ENCODE results near the gene C2orf42.
A peak's percentile ranks its signal among the peaks of the same experiment; 100 is the strongest.
"Not testable (repeated sequence)": the region's sequence is repeated elsewhere in the genome, so short reads cannot be mapped to it uniquely, and the experiment has no call there.

Gene C2orf42

DNA sequence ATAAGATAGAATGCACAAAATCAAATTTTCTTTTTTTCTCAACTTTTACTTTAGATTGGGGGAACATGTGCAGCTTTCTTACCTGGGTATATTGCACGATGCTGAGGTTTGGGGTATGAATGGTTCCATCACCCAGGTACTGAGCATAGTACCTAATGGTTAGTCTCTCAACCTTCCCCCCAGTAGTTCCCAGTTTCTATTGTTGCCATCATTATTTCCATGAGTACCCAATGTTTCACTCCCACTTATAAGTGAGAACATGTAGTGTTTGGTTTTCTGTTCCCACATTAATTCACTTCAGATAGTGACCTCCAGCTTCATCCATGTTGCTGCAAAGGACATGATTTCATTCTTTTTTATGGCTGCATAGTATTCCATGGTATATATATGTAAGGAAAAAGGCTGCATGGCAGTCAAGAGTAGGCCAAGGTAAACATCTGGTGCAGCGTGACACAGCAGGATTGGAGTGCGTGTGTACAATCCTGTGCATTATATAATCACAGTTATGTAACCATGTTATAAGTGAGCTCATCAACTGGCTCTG is 10.5 kb upstream of the C2orf42 start:
- no peaks in the 10 kb centered on the region for H3K9me3 Mint-ChIP-seq

GRCh38 chr2:70199320-70199864 is 8.6 kb upstream of the C2orf42 start:
- Mint-ChIP-seq H3K9me3 (no peaks in the 10 kb centered on the region), H3K27me3 (no peaks in the 10 kb centered on the region), H3K4me1 (ENCODE audit: low read depth in 2 of 2) (no peaks in the 10 kb centered on the region), H3K4me3 (no peak overlapping the region), H3K27ac (no peak overlapping the region), H3K36me3 (ENCODE audit: insufficient read depth) (no peaks in the 10 kb centered on the region)
- DNase-seq = no peak
- ATAC-seq (replicated peaks) = no peak

More for the DNA sequence above, 10.5 kb upstream of the C2orf42 start:
- Mint-ChIP-seq H3K27ac (no peak overlapping the region), H3K27me3 (no peaks in the 10 kb centered on the region), H3K36me3 (ENCODE audit: insufficient read depth) (no peaks in the 10 kb centered on the region), H3K4me1 (ENCODE audit: low read depth in 2 of 2) (no peaks in the 10 kb centered on the region), H3K4me3 (no peak overlapping the region)
- no peak for DNase-seq
- no peak for ATAC-seq (replicated peaks)

- Mint-ChIP-seq H3K9me3 (no peaks in the 10 kb centered on the region), H3K27ac (no peak overlapping the region), H3K4me3 (no peak overlapping the region), H3K36me3 (ENCODE audit: insufficient read depth) (peaks cover 24% of the 10 kb centered on the region), H3K27me3 (no peaks in the 10 kb centered on the region), H3K4me1 (ENCODE audit: low read depth in 2 of 2) (peaks cover 9% of the 10 kb centered on the region in 2 donors)
- ATAC-seq (replicated peaks) (no peak), DNase-seq (no peak)
These were observed 1.7 kb upstream of the C2orf42 start for GRCh38 chr2:70192516-70192915.

GRCh38 chr2:70191244-70191735 is 471 bp upstream of the C2orf42 start:
- no peaks in the 10 kb centered on the region for H3K27me3 Mint-ChIP-seq
- ATAC-seq (replicated peaks) = no peak
- peaks cover 24% of the 10 kb centered on the region for H3K36me3 Mint-ChIP-seq (ENCODE audit: insufficient read depth)

DNA sequence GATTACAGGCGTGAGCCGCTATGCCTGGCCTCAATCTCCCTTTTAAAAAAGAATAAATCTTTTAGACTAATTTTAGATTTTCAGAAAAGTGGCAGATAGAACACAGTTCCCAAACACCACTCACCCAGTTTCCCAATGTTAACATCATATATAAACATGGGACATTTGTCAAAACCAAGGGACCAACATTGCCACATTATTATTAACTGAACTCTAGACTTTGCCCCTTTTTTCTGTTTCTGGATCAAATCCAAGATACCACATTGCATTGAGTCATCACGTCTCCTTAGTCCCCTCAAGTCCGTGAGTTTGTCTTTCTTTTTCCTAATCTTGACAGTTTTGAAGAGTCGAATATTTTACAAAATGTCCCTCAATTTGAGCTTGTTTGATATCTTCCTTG is 2.4 kb downstream of the C2orf42 start:
- Mint-ChIP-seq H3K4me1 (ENCODE audit: low read depth in 2 of 2) (peaks cover 9% of the 10 kb centered on the region in 2 donors), H3K36me3 (ENCODE audit: insufficient read depth) (peaks cover 27% of the 10 kb centered on the region), H3K9me3 (no peaks in the 10 kb centered on the region), H3K4me3 (no peak overlapping the region), H3K27me3 (no peaks in the 10 kb centered on the region), H3K27ac (peak overlapping the region in 1 of 2 donors; percentile 29)
- no peak for ATAC-seq (replicated peaks)
- DNase-seq = no peak

More at GRCh38 chr2:70191244-70191735, 471 bp upstream of the C2orf42 start:
- H3K4me1 Mint-ChIP-seq (ENCODE audit: low read depth in 2 of 2) = peaks cover 9% of the 10 kb centered on the region in 2 donors
- H3K27ac Mint-ChIP-seq = peak overlapping the region; percentile 97 to 98
- no peak for DNase-seq
- no peaks in the 10 kb centered on the region for H3K9me3 Mint-ChIP-seq
- peak overlapping the region; percentile 87 to 92 for H3K4me3 Mint-ChIP-seq

GRCh38 chr2:70187170-70187569 is 3.6 kb downstream of the C2orf42 start:
- H3K27me3 Mint-ChIP-seq; H3K4me1 Mint-ChIP-seq (ENCODE audit: low read depth in 2 of 2); DNase-seq; ATAC-seq (replicated peaks); H3K9me3 Mint-ChIP-seq; H3K27ac Mint-ChIP-seq; H3K4me3 Mint-ChIP-seq: not testable (repeated sequence)
- peaks cover 30% of the 10 kb centered on the region for H3K36me3 Mint-ChIP-seq (ENCODE audit: insufficient read depth)

DNA sequence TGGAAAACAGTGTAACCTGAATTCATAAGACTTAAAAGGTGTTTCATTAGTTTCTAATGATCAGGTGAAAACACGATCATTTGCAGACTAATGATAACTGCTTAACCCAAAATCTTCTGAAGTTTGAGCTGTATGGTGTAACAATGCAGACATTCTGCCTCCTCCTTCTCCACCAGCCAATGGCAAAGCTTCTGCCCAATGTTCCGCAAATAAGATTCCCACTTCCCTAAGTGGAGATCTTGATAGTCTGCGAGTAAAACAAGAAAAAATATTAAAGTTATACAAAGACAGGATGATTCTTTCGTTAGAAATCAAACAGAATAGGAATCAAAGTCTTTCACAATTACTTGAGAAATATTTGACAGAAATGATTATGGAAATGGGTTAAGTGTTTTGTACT is 8.1 kb downstream of the C2orf42 start:
- no peaks in the 10 kb centered on the region for H3K9me3 Mint-ChIP-seq
- H3K27me3 Mint-ChIP-seq = no peaks in the 10 kb centered on the region
- H3K27ac Mint-ChIP-seq = no peak overlapping the region
- no peaks in the 10 kb centered on the region for H3K4me1 Mint-ChIP-seq (ENCODE audit: low read depth in 2 of 2)
- DNase-seq = no peak
- no peak for ATAC-seq (replicated peaks)
- peaks cover 18% of the 10 kb centered on the region for H3K36me3 Mint-ChIP-seq (ENCODE audit: insufficient read depth)
- H3K4me3 Mint-ChIP-seq = no peak overlapping the region

- Mint-ChIP-seq H3K4me1 (ENCODE audit: low read depth in 2 of 2) (no peaks in the 10 kb centered on the region), H3K4me3 (no peak overlapping the region), H3K36me3 (ENCODE audit: insufficient read depth) (peaks cover 30% of the 10 kb centered on the region), H3K27ac (no peak overlapping the region), H3K27me3 (no peaks in the 10 kb centered on the region), H3K9me3 (no peaks in the 10 kb centered on the region)
- no peak for ATAC-seq (replicated peaks)
- DNase-seq = no peak
These were observed 9.4 kb downstream of the C2orf42 start for GRCh38 chr2:70181363-70181956.

- Mint-ChIP-seq H3K9me3 (no peaks in the 10 kb centered on the region), H3K27me3 (no peaks in the 10 kb centered on the region), H3K4me3 (no peak overlapping the region), H3K4me1 (ENCODE audit: low read depth in 2 of 2) (no peaks in the 10 kb centered on the region), H3K27ac (no peak overlapping the region), H3K36me3 (ENCODE audit: insufficient read depth) (peaks cover 76% of the 10 kb centered on the region)
- ATAC-seq (replicated peaks) (no peak), DNase-seq (no peak)
These were observed 17.3 kb downstream of the C2orf42 start for GRCh38 chr2:70173520-70173919.

DNA sequence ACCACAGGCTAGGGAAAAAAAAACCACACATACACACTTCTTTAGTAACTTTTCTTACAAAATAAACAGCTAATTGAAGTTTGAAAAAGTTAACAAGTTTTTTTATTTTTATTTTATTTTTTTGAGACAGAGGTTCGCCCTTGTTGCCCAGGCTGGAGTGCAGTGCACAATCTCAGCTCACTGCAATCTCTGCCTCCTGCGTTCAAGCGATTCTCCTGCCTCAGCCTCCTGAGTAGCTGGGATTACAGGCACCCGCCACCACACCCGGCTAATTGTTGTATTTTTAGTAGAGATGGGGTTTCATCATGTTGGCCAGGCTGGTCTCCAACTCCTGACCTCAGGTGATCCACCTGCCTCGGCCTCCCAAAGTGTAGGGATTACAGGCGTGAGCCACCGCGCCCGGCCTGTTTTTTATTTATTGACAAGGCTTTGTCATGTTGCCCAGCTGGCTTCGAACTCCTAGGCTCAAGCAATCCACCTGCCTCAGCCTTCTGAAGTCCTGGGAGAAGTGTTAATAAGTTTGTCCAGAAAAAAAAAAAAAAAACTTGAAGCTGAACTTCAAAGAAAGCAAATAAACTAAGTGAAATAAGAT is 21.1 kb downstream of the C2orf42 start:
- H3K4me1 Mint-ChIP-seq (ENCODE audit: low read depth in 2 of 2); H3K9me3 Mint-ChIP-seq; H3K4me3 Mint-ChIP-seq; H3K27ac Mint-ChIP-seq; H3K27me3 Mint-ChIP-seq; DNase-seq; ATAC-seq (replicated peaks): not testable (repeated sequence)
- peaks cover 73% of the 10 kb centered on the region for H3K36me3 Mint-ChIP-seq (ENCODE audit: insufficient read depth)

GRCh38 chr2:70161069-70161534 is 29.7 kb downstream of the C2orf42 start:
- H3K36me3 Mint-ChIP-seq (ENCODE audit: insufficient read depth) = peaks cover 59% of the 10 kb centered on the region
- no peak overlapping the region for H3K4me3 Mint-ChIP-seq
- H3K27ac Mint-ChIP-seq = no peak overlapping the region
- no peaks in the 10 kb centered on the region for H3K9me3 Mint-ChIP-seq
- H3K27me3 Mint-ChIP-seq = no peaks in the 10 kb centered on the region
- H3K4me1 Mint-ChIP-seq (ENCODE audit: low read depth in 2 of 2) = no peaks in the 10 kb centered on the region
- no peak for ATAC-seq (replicated peaks)
- DNase-seq = no peak

DNA sequence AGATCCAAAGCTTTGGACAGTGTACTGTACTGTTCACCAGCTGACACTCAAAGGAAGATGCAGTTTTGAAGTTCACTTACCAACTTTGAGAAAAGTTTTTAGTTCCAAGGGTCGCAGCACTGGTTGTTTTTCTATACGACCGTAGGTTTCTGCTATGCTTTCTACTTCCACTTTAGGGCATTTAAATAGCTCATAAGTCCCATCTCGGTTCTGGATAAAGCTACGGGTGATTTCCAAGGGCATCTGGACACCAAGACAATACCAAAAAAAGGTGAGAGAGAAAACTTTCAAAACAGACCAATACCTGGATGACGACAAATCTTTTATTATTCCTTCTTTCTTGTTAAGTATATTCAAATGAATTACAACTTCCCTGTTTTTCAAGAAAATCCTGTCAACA is 30.3 kb downstream of the C2orf42 start:
- H3K27ac Mint-ChIP-seq = no peak overlapping the region
- no peaks in the 10 kb centered on the region for H3K27me3 Mint-ChIP-seq
- no peak for ATAC-seq (replicated peaks)
- no peak for DNase-seq
- H3K36me3 Mint-ChIP-seq (ENCODE audit: insufficient read depth) = peaks cover 60% of the 10 kb centered on the region
- no peak overlapping the region for H3K4me3 Mint-ChIP-seq
- H3K9me3 Mint-ChIP-seq = no peaks in the 10 kb centered on the region
- no peaks in the 10 kb centered on the region for H3K4me1 Mint-ChIP-seq (ENCODE audit: low read depth in 2 of 2)

GRCh38 chr2:70149130-70149686 is 41.6 kb downstream of the C2orf42 start:
- not testable (repeated sequence) for H3K27me3 Mint-ChIP-seq; DNase-seq; H3K9me3 Mint-ChIP-seq; ATAC-seq (replicated peaks); H3K4me3 Mint-ChIP-seq; H3K27ac Mint-ChIP-seq; H3K4me1 Mint-ChIP-seq (ENCODE audit: low read depth in 2 of 2)
- H3K36me3 Mint-ChIP-seq (ENCODE audit: insufficient read depth) = peaks cover 24% of the 10 kb centered on the region
